ENCODE results near the gene STXBP5L. TPM values are rescaled to one million over a fixed set of nuclear protein-coding genes. Genes with fewer than 3 reads are reported as not detected.

The STXBP5L gene
- polyA plus RNA-seq, 1 donor from 2014 or later = 7.6 TPM

DNA sequence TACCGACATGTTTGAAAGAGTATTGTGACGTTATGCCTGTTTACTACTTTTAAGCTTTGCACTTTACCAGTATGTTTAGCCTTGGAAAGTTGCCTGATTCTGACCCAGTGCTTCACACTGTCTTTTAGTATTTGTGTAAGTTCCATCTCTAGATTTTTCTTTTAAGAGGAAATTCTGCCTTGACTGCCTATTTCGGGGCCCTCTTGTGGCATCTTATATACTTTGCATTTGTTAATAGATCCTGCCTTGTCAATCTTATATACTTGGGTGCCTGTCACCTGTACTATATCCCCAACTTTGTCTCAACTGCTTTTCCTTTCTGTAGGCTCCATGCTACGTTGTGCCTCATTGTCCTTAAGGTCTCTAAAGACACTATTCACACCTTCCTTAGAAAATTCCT lies 244.6 kb downstream of the STXBP5L start:
- TF ChIP-seq TAF1 (IDR thresholded peaks at IDR 0.05; ENCODE audit: low read depth) (no peak), CTCF (IDR thresholded peaks at IDR 0.05; ENCODE audit: poor library complexity, severe bottlenecking) (peak; percentile 43), SMC3 (conservative IDR thresholded peaks at IDR 0.05; ENCODE audit: poor library complexity) (peak; percentile 34), RAD21 (conservative IDR thresholded peaks at IDR 0.05) (peak; percentile 22), POLR2AphosphoS5 (IDR thresholded peaks at IDR 0.05) (no peak), REST (IDR thresholded peaks at IDR 0.05; ENCODE audit: borderline replicate concordance) (no peak)
- Histone ChIP-seq H3K9ac (ENCODE audit: low read length) (no peak overlapping the region), H3K4me2 (ENCODE audit: low read length) (no peak overlapping the region), H3F3A (ENCODE audit: insufficient read depth, low read length, poor library complexity, severe bottlenecking) (no peaks in the 10 kb centered on the region), H3K4me3 (ENCODE audit: low read length) (no peak overlapping the region), H3K27me3 (ENCODE audit: insufficient read depth, low read depth, low read length) (no peaks in the 10 kb centered on the region), H4K20me1 (ENCODE audit: insufficient read depth) (no peaks in the 10 kb centered on the region), H3K36me3 (ENCODE audit: insufficient read depth, low read length) (no peaks in the 10 kb centered on the region), H3K9me3 (ENCODE audit: low read length) (no peaks in the 10 kb centered on the region), H3K9me2 (ENCODE audit: insufficient read depth, low read length) (no peaks in the 10 kb centered on the region), H3K27ac (ENCODE audit: low read length) (no peak overlapping the region), H3K79me2 (replicated peaks; ENCODE audit: insufficient read depth, low read length) (no peaks in the 10 kb centered on the region), H2AFZ (ENCODE audit: low read depth, low read length) (no peak overlapping the region)

GRCh38 chr3:121153851-121154250 lies 245.8 kb downstream of the STXBP5L start:
- no peaks in the 10 kb centered on the region for H3K79me2 ChIP-seq (replicated peaks; ENCODE audit: insufficient read depth, low read length)

More at GRCh38 chr3:121153851-121154250, 245.8 kb downstream of the STXBP5L start:
- TF ChIP-seq REST (IDR thresholded peaks at IDR 0.05; ENCODE audit: borderline replicate concordance) (no peak), CTCF (IDR thresholded peaks at IDR 0.05; ENCODE audit: poor library complexity, severe bottlenecking) (no peak), EZH2 (IDR thresholded peaks at IDR 0.05; ENCODE audit: borderline replicate concordance, insufficient read depth, low read length, poor library complexity, severe bottlenecking) (no peak), MXI1 (conservative IDR thresholded peaks at IDR 0.05; ENCODE audit: poor library complexity, severe bottlenecking) (no peak), SMC3 (conservative IDR thresholded peaks at IDR 0.05; ENCODE audit: poor library complexity) (no peak), POLR2AphosphoS5 (IDR thresholded peaks at IDR 0.05) (no peak), EP300 (conservative IDR thresholded peaks at IDR 0.05; ENCODE audit: poor library complexity, severe bottlenecking) (no peak), RAD21 (conservative IDR thresholded peaks at IDR 0.05) (no peak), TAF1 (IDR thresholded peaks at IDR 0.05; ENCODE audit: low read depth) (no peak)
- no peaks in the 10 kb centered on the region for H3K27me3 ChIP-seq (ENCODE audit: insufficient read depth, low read depth, low read length)
- no peak overlapping the region for H3K4me3 ChIP-seq (ENCODE audit: low read length)
- no peaks in the 10 kb centered on the region for H3K9me3 ChIP-seq (ENCODE audit: low read length)
- H3K9me2 ChIP-seq (ENCODE audit: insufficient read depth, low read length) = no peaks in the 10 kb centered on the region
- no peaks in the 10 kb centered on the region for H3K36me3 ChIP-seq (ENCODE audit: insufficient read depth, low read length)
- H3K27ac ChIP-seq (ENCODE audit: low read length) = no peak overlapping the region
- no peaks in the 10 kb centered on the region for H4K20me1 ChIP-seq (ENCODE audit: insufficient read depth)
- no peaks in the 10 kb centered on the region for H3F3A ChIP-seq (ENCODE audit: insufficient read depth, low read length, poor library complexity, severe bottlenecking)
- H3K9ac ChIP-seq (ENCODE audit: low read length) = no peak overlapping the region
- no peak overlapping the region for H2AFZ ChIP-seq (ENCODE audit: low read depth, low read length)
- no peak overlapping the region for H3K4me2 ChIP-seq (ENCODE audit: low read length)
